IMR-90 (cell line): ENCODE results near the gene L3MBTL4. TPM values are rescaled to one million over a fixed set of nuclear protein-coding genes. Genes with fewer than 3 reads are reported as not detected.

Experiments used
- ATAC-seq: fragments of 200-7000 bp; cut with Tn5 transposase; 2 replicates; pipeline ENCODE4 v1.9.1; 2020; ENCODE audit warnings: low read depth, mild to moderate bottlenecking, moderate library complexity
- BruUV-seq: library from RNA; stranded (reverse); fragments of 400-500 nt; replicated peaks from 2 replicates; lab custom pipeline; 2021; lab: Mats Ljungman, UMichigan
- CTCF ChIA-PET: fragments of 300-600 bp; formaldehyde crosslinking; extraction: SDS; loops from one replicate; lab custom pipeline; 2021; ENCODE audit warnings: antibody characterized with exemption; lab: Yijun Ruan, JAX
- POLR2A ChIA-PET: fragments of 300-600 bp; sonication (Branson Sonifier 250); formaldehyde crosslinking; loops from one replicate; lab custom pipeline; 2022; ENCODE audit warnings: antibody characterized with exemption; ENCODE audit not compliant: unreplicated experiment; lab: Charles Lee
- DNase-seq: peaks from one replicate; pipeline ENCODE4 v3.0.0; 2013
- H2AFZ ChIP-seq: replicated peaks from 2 replicates; pipeline ENCODE3; 2013; ENCODE audit warnings: low read length, mild to moderate bottlenecking; ENCODE audit not compliant: poor library complexity
- H2AK5ac ChIP-seq: 2 replicates; pipeline ENCODE4 v1.6.1; 2013; ENCODE audit warnings: low read depth, low read length, inconsistent platforms
- H2AK9ac ChIP-seq: replicated peaks from 2 replicates; pipeline ENCODE3; 2013; ENCODE audit warnings: mild to moderate bottlenecking, low read depth, low read length, moderate library complexity; ENCODE audit not compliant: poor library complexity
- H2BK120ac ChIP-seq: 2 replicates; pipeline ENCODE4 v1.6.1; 2013; ENCODE audit warnings: low read depth, low read length, inconsistent platforms
- H2BK15ac ChIP-seq: 3 replicates; pipeline ENCODE4 v1.6.1; 2013; ENCODE audit warnings: low read depth, low read length, inconsistent platforms
- H2BK20ac ChIP-seq: 2 replicates; pipeline ENCODE4 v1.6.1; 2013; ENCODE audit warnings: low read depth, mild to moderate bottlenecking, inconsistent platforms, low read length, moderate library complexity
- H2BK5ac ChIP-seq: 2 replicates; pipeline ENCODE4 v1.6.1; 2013; ENCODE audit warnings: mild to moderate bottlenecking, low read depth, low read length, inconsistent platforms; ENCODE audit not compliant: poor library complexity, severe bottlenecking
- H3K14ac ChIP-seq: replicated peaks from 2 replicates; pipeline ENCODE4 v1.6.1; 2013; ENCODE audit warnings: low read depth, low read length, inconsistent platforms
- H3K18ac ChIP-seq: 2 replicates; pipeline ENCODE4 v1.6.1; 2013; ENCODE audit warnings: low read depth, low read length, control low read depth
- H3K23ac ChIP-seq: 2 replicates; pipeline ENCODE4 v1.6.1; 2013; ENCODE audit warnings: low read depth, low read length, inconsistent platforms
- H3K27ac ChIP-seq: 2 replicates; pipeline ENCODE4 v1.5.1; 2013; ENCODE audit warnings: mild to moderate bottlenecking, control low read depth, low read length; ENCODE audit not compliant: insufficient read depth
- H3K27me3 ChIP-seq: 2 replicates; pipeline ENCODE4 v1.6.1; 2013; ENCODE audit warnings: low read length; ENCODE audit not compliant: control insufficient read depth, insufficient read depth
- H3K36me3 ChIP-seq: 2 replicates; pipeline ENCODE4 v1.6.1; 2013; ENCODE audit warnings: low read length, mixed read lengths; ENCODE audit not compliant: control insufficient read depth, insufficient read depth
- H3K4ac ChIP-seq: 2 replicates; pipeline ENCODE4 v1.6.1; 2013; ENCODE audit warnings: low read depth, low read length, inconsistent platforms
- H3K4me1 ChIP-seq: 2 replicates; pipeline ENCODE4 v1.6.1; 2013; ENCODE audit warnings: low read length, mixed read lengths; ENCODE audit not compliant: control insufficient read depth, insufficient read depth
- H3K4me2 ChIP-seq: 2 replicates; pipeline ENCODE4 v1.6.1; 2013; ENCODE audit warnings: low read depth, mild to moderate bottlenecking, control low read depth, low read length, moderate library complexity
- H3K4me3 ChIP-seq: 2 replicates; pipeline ENCODE4 v1.5.1; 2013; ENCODE audit warnings: low read depth, mild to moderate bottlenecking, control low read depth, low read length, moderate library complexity; ENCODE audit not compliant: insufficient read depth
- H3K56ac ChIP-seq: 2 replicates; pipeline ENCODE4 v1.6.1; 2013; ENCODE audit warnings: low read length, inconsistent platforms; ENCODE audit not compliant: insufficient read depth; ENCODE audit errors: extremely low read depth
- H3K79me1 ChIP-seq, 2 experiments: 2 replicates each; pipeline ENCODE4 v1.6.1; 2013; ENCODE audit warnings: low read length in 2 of 2, inconsistent platforms in 1 of 2, low read depth in 1 of 2
- H3K9ac ChIP-seq: 2 replicates; pipeline ENCODE4 v1.6.1; 2013; ENCODE audit warnings: low read depth, low read length, control low read depth
- H3K9me1 ChIP-seq: 2 replicates; pipeline ENCODE4 v1.6.1; 2013; ENCODE audit warnings: low read length, inconsistent platforms; ENCODE audit not compliant: insufficient read depth
- H3K9me3 ChIP-seq: 2 replicates; pipeline ENCODE4 v1.6.1; 2013; ENCODE audit warnings: low read length; ENCODE audit not compliant: control insufficient read depth, insufficient read depth
- H4K20me1 ChIP-seq: 2 replicates; pipeline ENCODE4 v1.6.1; 2013; ENCODE audit warnings: low read length, inconsistent platforms; ENCODE audit not compliant: insufficient read depth
- H4K5ac ChIP-seq: 2 replicates; pipeline ENCODE4 v1.6.1; 2013; ENCODE audit warnings: mild to moderate bottlenecking, low read depth, low read length, control low read depth
- H4K8ac ChIP-seq, 2 experiments: 2 replicates each; pipeline ENCODE4 v1.6.1; 2013; ENCODE audit warnings: low read depth in 2 of 2, low read length in 2 of 2, control low read depth in 1 of 2, inconsistent platforms in 1 of 2
- H4K91ac ChIP-seq: 2 replicates; pipeline ENCODE4 v1.6.1; 2013; ENCODE audit warnings: low read depth, low read length, inconsistent platforms; ENCODE audit not compliant: insufficient read depth
- BHLHE40 ChIP-seq: fragments of 150-350 bp; IDR thresholded peaks from 2 replicates; pipeline ENCODE4 v1.6.1; 2016; ENCODE audit warnings: mild to moderate bottlenecking, low read depth, low read length
- CEBPB ChIP-seq: IDR thresholded peaks from 2 replicates; pipeline ENCODE4 v1.6.1; 2012; ENCODE audit warnings: low read depth, low read length, improper control_type of control experiment
- CHD1 ChIP-seq: IDR thresholded peaks from 2 replicates; pipeline ENCODE4 v1.6.1; 2012; ENCODE audit warnings: low read depth, low read length, improper control_type of control experiment
- CTCF ChIP-seq: conservative IDR thresholded peaks from 2 replicates; pipeline ENCODE4 v1.5.1; 2012; ENCODE audit warnings: mild to moderate bottlenecking, low read depth, low read length, improper control_type of control experiment
- ELK1 ChIP-seq: fragments of 150-350 bp; IDR thresholded peaks from 2 replicates; pipeline ENCODE4 v1.6.1; 2016; ENCODE audit warnings: low read depth, mild to moderate bottlenecking, low read length, moderate library complexity, borderline replicate concordance
- FOS ChIP-seq: fragments of 150-350 bp; IDR thresholded peaks from 2 replicates; pipeline ENCODE4 v1.6.1; 2016; ENCODE audit warnings: low read depth, low read length
- MAFK ChIP-seq: IDR thresholded peaks from 2 replicates; pipeline ENCODE4 v1.6.1; 2012; ENCODE audit warnings: low read depth, low read length, improper control_type of control experiment
- MAZ ChIP-seq: IDR thresholded peaks from 2 replicates; pipeline ENCODE4 v1.6.1; 2012; ENCODE audit warnings: low read depth, mild to moderate bottlenecking, low read length, improper control_type of control experiment, moderate library complexity, borderline replicate concordance
- MXI1 ChIP-seq: IDR thresholded peaks from 2 replicates; pipeline ENCODE4 v1.6.1; 2012; ENCODE audit warnings: low read depth, mild to moderate bottlenecking, low read length, moderate library complexity, borderline replicate concordance
- NFE2L2 ChIP-seq: fragments of 150-350 bp; IDR thresholded peaks from 2 replicates; pipeline ENCODE4 v1.6.1; 2016; ENCODE audit warnings: low read depth, mild to moderate bottlenecking, low read length
- POLR2A ChIP-seq: IDR thresholded peaks from 2 replicates; pipeline ENCODE4 v1.6.1; 2012; ENCODE audit warnings: mild to moderate bottlenecking, low read depth, low read length
- RAD21 ChIP-seq: IDR thresholded peaks from 2 replicates; pipeline ENCODE4 v1.6.1; 2012; ENCODE audit warnings: low read length, improper control_type of control experiment
- RCOR1 ChIP-seq: IDR thresholded peaks from 2 replicates; pipeline ENCODE4 v1.6.1; 2012; ENCODE audit warnings: mild to moderate bottlenecking, low read length, improper control_type of control experiment; ENCODE audit not compliant: insufficient replicate concordance
- RFX5 ChIP-seq: IDR thresholded peaks from 2 replicates; pipeline ENCODE4 v1.8.0; 2012; ENCODE audit warnings: low read depth, mild to moderate bottlenecking, low read length, moderate library complexity
- SMC3 ChIP-seq: fragments of 150-350 bp; IDR thresholded peaks from 2 replicates; pipeline ENCODE4 v1.6.1; 2016; ENCODE audit warnings: low read depth, mild to moderate bottlenecking, antibody characterized with exemption, low read length, moderate library complexity
- USF2 ChIP-seq: fragments of 150-350 bp; IDR thresholded peaks from 2 replicates; pipeline ENCODE4 v1.6.1; 2017; ENCODE audit warnings: mild to moderate bottlenecking, antibody characterized with exemption, low read length, low read depth
- WGBS, 2 experiments: methylation state at CpG; one replicate each; pipeline versions ENCODE4 v1.1.5 to v1.1.7; 2013; ENCODE audit warnings: missing lambda C conversion rate in 2 of 2; ENCODE audit not compliant: insufficient read length in 1 of 2; ENCODE audit errors: extremely low coverage in 2 of 2; 5-methylcytosine and 5-hydroxymethylcytosine counted together
- dilution Hi-C: fragments of 300-500 bp; cut with HindIII; formaldehyde crosslinking; loops from one replicate; pipeline ENCODE4 v1.14.3; 2018; ENCODE audit warnings: low sequenced_read_pairs; ENCODE audit not compliant: unreplicated experiment
- in situ Hi-C: fragments of 300-500 bp; cut with MboI; formaldehyde crosslinking; loops from 3 replicates; pipeline ENCODE4 v1.14.3; 2019; ENCODE audit warnings: low sequenced_read_pairs, inconsistent platforms, mixed read lengths
- intact Hi-C: fragments of 100-400 bp; cut with micrococcal nuclease; formaldehyde crosslinking; loops from 2 replicates; pipeline ENCODE4 v1.10.0; 2022
- polyA plus RNA-seq, 3 experiments: library from polyadenylated mRNA; depleted of rRNA; stranded (reverse); fragments of >200 nt; gene quantifications; 2 replicates each; pipeline ENCODE4 v1.2.3, GENCODE V29; 2012; ENCODE audit warnings: low replicate concordance in 1 of 3
- total RNA-seq: library from RNA; depleted of rRNA; stranded (reverse); fragments of >200 nt; gene quantifications from 2 replicates; pipeline ENCODE4 v1.2.3, GENCODE V29; 2012

Gene L3MBTL4
- total and polyA plus RNA-seq, 2 of the 4 experiments (the other 2 are of a cell fraction) = under 0.01 to 0.02 TPM

- Histone ChIP-seq H3K18ac (no peak overlapping the region), H4K91ac (no peak overlapping the region), H3K27me3 (no peaks in the 10 kb centered on the region; the same call in none of the 2 replicates), H4K8ac (no peak overlapping the region), H3K27ac (no peak overlapping the region), H3K4ac (no peak overlapping the region), H4K5ac (no peak overlapping the region), H3K4me2 (no peak overlapping the region), H2BK20ac (no peak overlapping the region), H3K36me3 (no peaks in the 10 kb centered on the region), H2AK5ac (no peak overlapping the region), H2BK5ac (no peak overlapping the region), H4K20me1 (no peaks in the 10 kb centered on the region), H2BK15ac (no peak overlapping the region), H3K4me1 (no peaks in the 10 kb centered on the region), H2AFZ (no peak overlapping the region), H3K79me1 (no peaks in the 10 kb centered on the region), H3K9me1 (peaks cover 2% of the 10 kb centered on the region; the same call in 1 of the 2 replicates), H3K9me3 (no peaks in the 10 kb centered on the region), H2AK9ac (no peak overlapping the region), H3K56ac (no peak overlapping the region), H3K4me3 (no peak overlapping the region), H3K14ac (no peak overlapping the region), H3K9ac (no peak overlapping the region), H2BK120ac (no peak overlapping the region), H3K23ac (no peak overlapping the region)
- DNase-seq (no peak), ATAC-seq (no peak)
- TF ChIP-seq RFX5 = no peak
- TF ChIP-seq SMC3 = no peak
- no peak for TF ChIP-seq CTCF
- no peak for TF ChIP-seq CEBPB
- TF ChIP-seq USF2 = no peak
- TF ChIP-seq MAZ = no peak
- TF ChIP-seq MAFK = no peak
- TF ChIP-seq ELK1 = no peak
- TF ChIP-seq FOS = no peak
- no peak for TF ChIP-seq BHLHE40
- no peak for TF ChIP-seq RCOR1
- no peak for TF ChIP-seq RAD21
- TF ChIP-seq MXI1 = no peak
- no peak for TF ChIP-seq CHD1
- TF ChIP-seq POLR2A = no peak
- no peak for TF ChIP-seq NFE2L2
- 100% methylated on average over 1 of the region's 4 CpGs; no CpG with 5 or more reads in 1 of the 2 experiments for WGBS, 2 experiments
- in situ Hi-C loops = loop anchor here (25.0 kb wide), 1 partner anchor 687 kb away; no protein-coding TSS in a partner anchor
- BruUV-seq = no TSS peak
- dilution Hi-C loops = no loop called here
- intact Hi-C loops = no loop called here
- CTCF ChIA-PET = no interaction called here
- POLR2A ChIA-PET = no interaction called here
Measured at GRCh38 chr18:6200204-6200774, 214.4 kb downstream of the L3MBTL4 start.
